Neuron (in vitro differentiated cells): ENCODE results near the gene KDF1.
A peak's percentile ranks its signal among the peaks of the same experiment; 100 is the strongest.

ENCODE experiments used
- H2AFZ ChIP-seq: one replicate; pipeline ENCODE4 v1.6.1; 2013; ENCODE audit warnings: low read depth, mild to moderate bottlenecking, inconsistent platforms, low read length, moderate library complexity
- H3K27me3 ChIP-seq: one replicate; pipeline ENCODE4 v1.6.1; 2013; ENCODE audit warnings: low read length; ENCODE audit not compliant: insufficient read depth
- H3K36me3 ChIP-seq: one replicate; pipeline ENCODE4 v1.6.1; 2013; ENCODE audit warnings: low read length; ENCODE audit not compliant: insufficient read depth
- H3K4me1 ChIP-seq: one replicate; pipeline ENCODE4 v1.6.1; 2013; ENCODE audit warnings: low read length; ENCODE audit not compliant: insufficient read depth
- H3K4me3 ChIP-seq: 2 replicates; pipeline ENCODE4 v1.5.1; 2013; ENCODE audit warnings: mild to moderate bottlenecking, low read length, moderate library complexity
- H3K9me3 ChIP-seq: one replicate; pipeline ENCODE4 v1.6.1; 2013; ENCODE audit warnings: low read length

Gene KDF1

DNA sequence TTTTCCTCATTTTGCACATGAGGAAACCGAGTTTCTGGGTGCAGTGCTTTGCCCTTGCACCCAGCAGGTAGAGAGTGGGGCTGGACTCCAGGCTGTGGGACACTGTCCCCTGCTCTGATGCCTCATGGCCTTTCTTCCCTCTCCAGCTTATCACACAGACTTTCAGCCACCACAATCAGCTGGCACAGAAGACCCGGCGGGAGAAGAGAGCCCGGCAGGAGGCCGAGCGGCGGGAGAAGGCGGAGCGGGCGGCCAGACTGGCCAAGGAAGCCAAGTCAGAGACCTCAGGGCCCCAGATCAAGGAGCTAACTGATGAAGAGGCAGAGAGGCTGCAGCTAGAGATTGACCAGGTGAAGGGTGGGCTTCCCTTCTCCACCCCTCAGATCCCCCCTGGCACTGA, 19.0 kb downstream of the KDF1 start:
- no peaks in the 10 kb centered on the region for H3K4me1 ChIP-seq
- no peaks in the 10 kb centered on the region for H3K9me3 ChIP-seq
- no peak overlapping the region for H2AFZ ChIP-seq
- H3K36me3 ChIP-seq = peaks cover 66% of the 10 kb centered on the region
- no peaks in the 10 kb centered on the region for H3K27me3 ChIP-seq
- H3K4me3 ChIP-seq = no peak overlapping the region

GRCh38 chr1:26938659-26939025, 21.6 kb downstream of the KDF1 start:
- Histone ChIP-seq H3K27me3 (no peaks in the 10 kb centered on the region), H2AFZ (no peak overlapping the region), H3K4me1 (no peaks in the 10 kb centered on the region), H3K4me3 (no peak overlapping the region), H3K9me3 (no peaks in the 10 kb centered on the region), H3K36me3 (peaks cover 57% of the 10 kb centered on the region)

DNA sequence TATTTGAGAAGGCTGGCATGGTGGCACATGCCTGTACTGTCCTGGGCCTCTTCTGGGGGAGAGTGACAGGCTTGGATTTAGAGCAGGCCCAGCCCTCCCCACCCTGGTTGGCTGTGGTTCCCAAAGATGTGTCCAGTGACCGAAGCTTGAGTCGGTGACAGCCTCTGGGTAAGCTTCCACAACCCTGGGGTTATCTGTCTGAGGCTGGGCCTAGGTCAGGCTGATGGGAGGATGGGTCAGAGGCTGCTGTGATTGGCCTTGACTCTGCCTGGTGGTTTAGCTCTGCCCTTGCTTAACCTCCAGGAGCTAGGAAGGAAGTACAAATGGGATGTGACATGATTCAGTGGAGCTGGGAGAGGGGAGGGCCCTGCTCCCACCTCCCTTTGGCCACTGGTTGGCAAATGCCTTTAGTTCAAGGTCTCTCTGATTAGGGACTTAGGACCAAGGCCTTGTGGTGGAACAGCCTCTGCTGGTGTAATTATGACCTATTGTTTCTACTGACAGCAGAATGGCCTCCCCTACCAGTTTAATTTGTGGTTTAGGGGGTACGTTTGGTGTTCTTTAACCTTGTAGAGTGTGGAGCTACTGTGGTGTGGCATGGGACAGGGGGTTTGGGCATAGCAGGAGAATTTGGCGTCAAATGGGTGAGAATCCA, 22.1 kb downstream of the KDF1 start:
- no peaks in the 10 kb centered on the region for H3K27me3 ChIP-seq
- H3K4me1 ChIP-seq = no peaks in the 10 kb centered on the region
- H3K36me3 ChIP-seq = peaks cover 55% of the 10 kb centered on the region
- no peak overlapping the region for H2AFZ ChIP-seq
- H3K9me3 ChIP-seq = no peaks in the 10 kb centered on the region
- no peak overlapping the region for H3K4me3 ChIP-seq

DNA sequence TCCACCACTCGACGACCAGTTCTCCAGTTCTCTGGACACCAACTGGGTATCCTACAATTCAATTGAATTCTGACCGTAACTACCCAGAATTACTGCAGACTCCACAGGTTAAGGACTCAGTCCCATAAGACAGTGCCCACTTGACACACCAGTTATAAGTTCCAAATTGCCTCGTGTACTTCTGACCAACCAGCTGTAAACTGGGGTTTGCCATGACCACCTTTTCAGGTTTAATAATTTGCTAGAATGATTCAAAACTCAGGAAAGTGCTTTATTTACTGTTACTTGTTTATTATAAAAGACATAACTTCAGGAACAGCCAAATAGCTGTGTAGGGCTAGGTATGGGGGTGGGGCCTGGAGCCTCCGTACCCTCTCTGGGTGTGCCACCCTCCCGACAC, 23.4 kb downstream of the KDF1 start:
- Histone ChIP-seq H3K27me3 (no peaks in the 10 kb centered on the region), H3K4me1 (no peaks in the 10 kb centered on the region), H3K36me3 (peaks cover 43% of the 10 kb centered on the region), H3K9me3 (no peaks in the 10 kb centered on the region), H3K4me3 (no peak overlapping the region), H2AFZ (no peak overlapping the region)

- H3K36me3 ChIP-seq = peaks cover 51% of the 10 kb centered on the region
- H3K4me1 ChIP-seq = no peaks in the 10 kb centered on the region
- H2AFZ ChIP-seq = no peak overlapping the region
- no peak overlapping the region for H3K4me3 ChIP-seq
- H3K27me3 ChIP-seq = no peaks in the 10 kb centered on the region
- no peaks in the 10 kb centered on the region for H3K9me3 ChIP-seq
These were observed 27.7 kb downstream of the KDF1 start for GRCh38 chr1:26932531-26932930.

GRCh38 chr1:26923711-26924110, 36.6 kb downstream of the KDF1 start:
- no peak overlapping the region for H3K4me3 ChIP-seq
- peaks cover 18% of the 10 kb centered on the region for H3K4me1 ChIP-seq
- H2AFZ ChIP-seq = no peak overlapping the region
- peaks cover 42% of the 10 kb centered on the region for H3K36me3 ChIP-seq
- H3K27me3 ChIP-seq = no peaks in the 10 kb centered on the region
- H3K9me3 ChIP-seq = no peaks in the 10 kb centered on the region

DNA sequence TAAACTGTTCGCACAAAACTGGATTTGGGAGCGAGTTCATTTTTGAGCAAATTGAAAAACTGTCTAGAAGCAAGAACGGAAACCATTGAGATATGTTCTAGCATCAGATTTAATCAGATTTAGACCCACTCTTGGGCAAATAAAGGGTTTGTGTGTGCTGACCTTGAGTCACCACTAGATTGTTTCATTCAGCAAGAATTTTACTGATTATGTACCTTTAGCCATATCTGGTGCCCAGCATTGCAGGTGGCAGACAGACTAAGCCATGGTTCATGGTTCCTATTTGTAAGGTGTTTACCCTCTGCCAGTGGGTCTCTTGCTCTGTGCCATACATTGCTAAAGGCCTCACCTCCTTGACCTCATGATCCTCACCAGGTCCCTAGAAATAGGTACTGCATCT, 37.4 kb downstream of the KDF1 start:
- H3K9me3 ChIP-seq = no peaks in the 10 kb centered on the region
- H3K4me1 ChIP-seq = peaks cover 18% of the 10 kb centered on the region
- no peak overlapping the region for H2AFZ ChIP-seq
- peaks cover 36% of the 10 kb centered on the region for H3K36me3 ChIP-seq
- no peaks in the 10 kb centered on the region for H3K27me3 ChIP-seq
- peak overlapping the region; percentile 93 for H3K4me3 ChIP-seq

GRCh38 chr1:26922431-26922729, 37.9 kb downstream of the KDF1 start:
- no peaks in the 10 kb centered on the region for H3K27me3 ChIP-seq
- H3K36me3 ChIP-seq = peaks cover 31% of the 10 kb centered on the region
- H3K4me1 ChIP-seq = peaks cover 18% of the 10 kb centered on the region
- peak overlapping the region; percentile 93 for H3K4me3 ChIP-seq
- no peaks in the 10 kb centered on the region for H3K9me3 ChIP-seq
- H2AFZ ChIP-seq = no peak overlapping the region

- peak within 1 kb of the TSS; percentile 93 for H3K4me3 ChIP-seq
- no peaks in the 10 kb centered on the region for H3K27me3 ChIP-seq
- H2AFZ ChIP-seq = peak within 1 kb of the TSS; percentile 89
- no peaks in the 10 kb centered on the region for H3K9me3 ChIP-seq
- H3K4me1 ChIP-seq = peaks cover 18% of the 10 kb centered on the region
- peaks cover 26% of the 10 kb centered on the region for H3K36me3 ChIP-seq
These were observed 38.5 kb downstream of the KDF1 start, which contains the start of gene NUDC for GRCh38 chr1:26921540-26922430. NUDC (plus strand) TSS chr1:26921743; CDS start chr1:26921849, 106 bp downstream.

DNA sequence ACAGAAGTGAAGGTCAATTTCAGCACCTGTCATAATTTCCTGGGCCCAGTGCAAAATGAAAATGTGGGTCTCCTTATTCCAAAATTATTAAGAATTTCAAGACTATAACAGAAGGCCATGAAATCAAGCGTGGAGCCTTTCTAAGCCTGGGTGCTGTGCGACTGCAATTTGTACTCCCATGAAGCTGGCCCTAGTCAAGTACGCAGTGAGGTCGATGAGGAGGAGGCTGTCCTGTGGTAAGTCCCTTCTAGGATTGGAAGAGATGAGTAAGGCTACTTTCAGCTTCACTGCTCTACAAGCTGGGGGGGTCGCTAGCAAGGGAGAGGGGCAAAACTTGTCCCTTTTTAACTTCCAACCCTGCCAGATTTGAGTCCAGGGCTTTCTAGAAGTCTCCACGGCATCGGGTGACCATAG, 39.1 kb downstream of the KDF1 start:
- H3K4me1 ChIP-seq = peaks cover 18% of the 10 kb centered on the region
- no peaks in the 10 kb centered on the region for H3K9me3 ChIP-seq
- no peaks in the 10 kb centered on the region for H3K27me3 ChIP-seq
- peaks cover 20% of the 10 kb centered on the region for H3K36me3 ChIP-seq
- peak overlapping the region; percentile 89 for H2AFZ ChIP-seq
- peak overlapping the region; percentile 93 for H3K4me3 ChIP-seq

GRCh38 chr1:26915204-26915842, 44.9 kb downstream of the KDF1 start:
- Histone ChIP-seq H3K4me3 (no peak overlapping the region), H3K4me1 (no peaks in the 10 kb centered on the region), H3K27me3 (peaks cover 7% of the 10 kb centered on the region), H3K36me3 (no peaks in the 10 kb centered on the region), H2AFZ (no peak overlapping the region), H3K9me3 (no peaks in the 10 kb centered on the region)

GRCh38 chr1:26913754-26914619, 46.3 kb downstream of the KDF1 start, which contains the start of gene NR0B2:
NR0B2 (minus strand) TSS chr1:26913975; CDS start chr1:26913940, 35 bp downstream.
- Histone ChIP-seq H3K27me3 (peaks cover 18% of the 10 kb centered on the region), H2AFZ (no peak within 1 kb of the TSS), H3K36me3 (no peaks in the 10 kb centered on the region), H3K9me3 (no peaks in the 10 kb centered on the region), H3K4me3 (no peak within 1 kb of the TSS), H3K4me1 (no peaks in the 10 kb centered on the region)
